HCT116 (cell line): ENCODE results near the gene MCM9. TPM values are rescaled to one million over a fixed set of nuclear protein-coding genes. Genes with fewer than 3 reads are reported as not detected.

Experiments used
- ATAC-seq: fragments of 200-7000 bp; cut with Tn5 transposase; 2 replicates; pipeline ENCODE4 v1.9.1; 2020; ENCODE audit warnings: mild to moderate bottlenecking, moderate library complexity
- BruUV-seq: library from RNA; stranded (reverse); fragments of 400-500 nt; replicated peaks from 2 replicates; lab custom pipeline; 2021; lab: Mats Ljungman, UMichigan
- CTCF ChIA-PET: fragments of 300-600 bp; sonication (Branson Sonifier 250); formaldehyde crosslinking; loops from one replicate; lab custom pipeline; 2021; ENCODE audit warnings: antibody characterized with exemption; lab: Charles Lee
- POLR2A ChIA-PET: fragments of 300-600, 350-600 bp; sonication (Branson Sonifier 250); formaldehyde crosslinking; loops from one replicate; lab custom pipeline; 2021; ENCODE audit warnings: antibody characterized with exemption; lab: Charles Lee
- RAD21 ChIA-PET, 2 experiments: fragments of 300-600 bp; sonication (Branson Sonifier 250); formaldehyde crosslinking; loops; one replicate each; lab custom pipeline; 2023; ENCODE audit warnings: low total read pairs in 2 of 2; ENCODE audit not compliant: uncharacterized antibody in 2 of 2, unreplicated experiment in 2 of 2, low non-redundant PET in 1 of 2; lab: Charles Lee
- DNase-seq: peaks from one replicate; pipeline ENCODE4 v3.0.0-alpha.2; 2010; ENCODE audit warnings: low read depth, low spot score
- H2AFZ ChIP-seq: fragments of 200-600 bp; shearing (Covaris generic), sonication (generic); 2 replicates; pipeline ENCODE4 v1.6.1; 2017; ENCODE audit warnings: low read depth, mixed run types, mixed read lengths, antibody characterized with exemption, low read length; ENCODE audit not compliant: poor library complexity, severe bottlenecking
- H3K27ac ChIP-seq: 2 replicates; pipeline ENCODE4 v1.5.1; 2012; ENCODE audit warnings: low read depth, low read length
- H3K27me3 ChIP-seq: fragments of 200-600 bp; sonication (generic); 2 replicates; pipeline ENCODE4 v1.6.1; 2016; ENCODE audit warnings: mixed run types, low read length, mixed read lengths; ENCODE audit not compliant: insufficient read depth
- H3K36me3 ChIP-seq, 2 experiments: fragments of 200-500 bp in 1 of 2; fragments of 200-600 bp in 1 of 2; sonication (Bioruptor generic) in 1 of 2; sonication (generic) in 1 of 2; 2 replicates each; pipeline versions ENCODE4 v1.5.1 to v1.6.1; 2014 to 2016; ENCODE audit warnings: low read length in 2 of 2, inconsistent platforms in 1 of 2, mixed read lengths in 1 of 2, mixed run types in 1 of 2; ENCODE audit not compliant: insufficient read depth in 2 of 2, control insufficient read depth in 1 of 2
- H3K4me1 ChIP-seq, 2 experiments: fragments of 200-600 bp in 1 of 2; sonication (generic) in 1 of 2; 2 replicates each; pipeline versions ENCODE4 v1.5.1 to v1.6.1; 2012 to 2017; ENCODE audit warnings: low read length in 2 of 2, inconsistent platforms in 1 of 2, mild to moderate bottlenecking in 1 of 2, mixed read lengths in 1 of 2, mixed run types in 1 of 2, moderate library complexity in 1 of 2; ENCODE audit not compliant: insufficient read depth in 2 of 2, control insufficient read depth in 1 of 2
- H3K4me2 ChIP-seq: fragments of 200-600 bp; sonication (generic); 2 replicates; pipeline ENCODE4 v1.6.1; 2017; ENCODE audit warnings: mixed run types, low read length, mixed read lengths
- H3K4me3 ChIP-seq, 2 experiments: fragments of 200-600 bp in 1 of 2; sonication (generic) in 1 of 2; replicated peaks in 1 of 2; 2 replicates each; pipeline ENCODE4 v1.5.1; 2011 to 2016; ENCODE audit warnings: low read length in 2 of 2, control low read depth in 1 of 2, low read depth in 1 of 2, mild to moderate bottlenecking in 1 of 2, mixed read lengths in 1 of 2, mixed run types in 1 of 2
- H3K79me2 ChIP-seq: fragments of 200-600 bp; sonication (generic); 2 replicates; pipeline ENCODE4 v1.6.1; 2017; ENCODE audit warnings: mild to moderate bottlenecking, mixed run types, low read length, moderate library complexity, mixed read lengths; ENCODE audit not compliant: insufficient read depth
- H3K9ac ChIP-seq: fragments of 200-600 bp; sonication (generic); 2 replicates; pipeline ENCODE4 v1.6.1; 2016; ENCODE audit warnings: low read length, mixed read lengths
- H3K9me2 ChIP-seq: fragments of 200-600 bp; sonication (generic), shearing (Covaris generic); 2 replicates; pipeline ENCODE4 v1.6.1; 2017; ENCODE audit warnings: mixed run types, mild to moderate bottlenecking, moderate library complexity; ENCODE audit not compliant: insufficient read depth
- H3K9me3 ChIP-seq, 2 experiments: fragments of 200-500 bp in 1 of 2; fragments of 200-600 bp in 1 of 2; sonication (Bioruptor generic) in 1 of 2; sonication (generic) in 1 of 2; 2 replicates each; pipeline ENCODE4 v1.6.1; 2014 to 2017; ENCODE audit warnings: low read length in 2 of 2, mixed read lengths in 2 of 2, inconsistent platforms in 1 of 2, low read depth in 1 of 2, mild to moderate bottlenecking in 1 of 2, mixed run types in 1 of 2, moderate library complexity in 1 of 2; ENCODE audit not compliant: control insufficient read depth in 1 of 2, insufficient read depth in 1 of 2
- H4K20me1 ChIP-seq: fragments of 200-600 bp; sonication (generic), shearing (Covaris generic); 2 replicates; pipeline ENCODE4 v1.6.1; 2017; ENCODE audit warnings: mixed run types, mild to moderate bottlenecking, moderate library complexity; ENCODE audit not compliant: insufficient read depth
- ELF1 ChIP-seq: IDR thresholded peaks from 2 replicates; pipeline ENCODE4 v1.6.1; 2012; ENCODE audit warnings: low read depth, borderline replicate concordance
- EZH2phosphoT487 ChIP-seq: fragments of 200-600 bp; IDR thresholded peaks from 2 replicates; pipeline ENCODE4 v1.6.1; 2018; ENCODE audit warnings: antibody characterized with exemption, borderline replicate concordance
- FOSL1 ChIP-seq: IDR thresholded peaks from 2 replicates; pipeline ENCODE4 v1.6.1; 2012; ENCODE audit warnings: low read depth
- JUND ChIP-seq: IDR thresholded peaks from 2 replicates; pipeline ENCODE4 v1.6.1; 2012
- POLR2AphosphoS5 ChIP-seq: IDR thresholded peaks from 2 replicates; pipeline ENCODE4 v1.6.1; 2011; ENCODE audit warnings: mild to moderate bottlenecking, low read depth, low read length, moderate library complexity
- SIN3A ChIP-seq: IDR thresholded peaks from 2 replicates; pipeline ENCODE4 v1.6.1; 2012; ENCODE audit warnings: low read depth
- SP1 ChIP-seq: IDR thresholded peaks from 2 replicates; pipeline ENCODE4 v1.6.1; 2012; ENCODE audit warnings: low read depth
- TCF7L2 ChIP-seq: IDR thresholded peaks from 2 replicates; pipeline ENCODE4 v1.7.0; 2011; ENCODE audit warnings: borderline replicate concordance, inconsistent platforms; ENCODE audit not compliant: insufficient read depth, insufficient read length; ENCODE audit errors: extremely low read depth
- ZFX ChIP-seq: fragments of 450-650 bp; IDR thresholded peaks from 2 replicates; pipeline ENCODE4 v1.6.1; 2017
- ZNF274 ChIP-seq: fragments of 200-500 bp; sonication (Bioruptor generic); IDR thresholded peaks from 2 replicates; pipeline ENCODE4 v1.6.1; 2014; ENCODE audit warnings: mild to moderate bottlenecking, low read depth, low read length, inconsistent platforms
- intact Hi-C: fragments of 100-400 bp; cut with micrococcal nuclease; formaldehyde crosslinking; loops from 2 replicates; pipeline ENCODE4 v1.10.0; 2022
- total RNA-seq: library from RNA; stranded (reverse); gene quantifications from one replicate; pipeline ENCODE4 v1.2.1, GENCODE V29; 2021; ENCODE audit not compliant: unreplicated experiment
- TF ChIP-seq, protein P1 (sequence below): IDR thresholded peaks from 2 replicates; pipeline ENCODE4 v1.6.1; 2011; ENCODE audit warnings: mild to moderate bottlenecking, low read length, moderate library complexity; ENCODE audit not compliant: insufficient replicate concordance; ENCODE audit errors: extremely low read depth

The MCM9 gene
- total RNA-seq, 1 experiment from 2014 or later = 13.6 TPM

DNA sequence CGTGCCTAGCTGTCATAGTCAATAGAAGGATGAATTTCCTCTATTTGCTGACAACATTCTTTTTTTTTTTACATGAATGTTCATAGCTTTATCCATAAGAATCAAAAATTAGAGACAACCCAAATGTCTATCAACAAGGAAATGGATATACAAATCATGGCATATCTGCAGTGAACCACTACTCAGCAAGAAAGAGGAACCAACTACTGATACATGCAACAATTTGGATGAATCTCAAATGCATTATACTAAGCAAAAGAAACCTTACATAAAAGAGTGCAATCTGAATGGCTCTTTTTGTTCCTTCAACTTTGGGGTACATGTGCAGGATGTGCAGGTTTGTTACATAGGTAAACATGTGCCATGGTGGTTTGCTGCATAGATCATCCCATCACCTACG, 17.7 kb upstream of the MCM9 start:
- Histone ChIP-seq H3K9me2 (no peaks in the 10 kb centered on the region), H3K9me3 (no peaks in the 10 kb centered on the region), H3K27me3 (no peaks in the 10 kb centered on the region), H3K79me2 (no peaks in the 10 kb centered on the region), H3K9ac (no peak overlapping the region), H3K4me3 (no peak overlapping the region), H3K36me3 (no peaks in the 10 kb centered on the region), H3K4me2 (no peak overlapping the region), H3K27ac (no peak overlapping the region), H4K20me1 (no peaks in the 10 kb centered on the region), H2AFZ (no peak overlapping the region), H3K4me1 (no peaks in the 10 kb centered on the region)
- ChIA-PET RAD21 (no interaction called here), POLR2A (no interaction called here), CTCF (interaction anchor here (1.3 to 2.2 kb wide), 2 partner anchors 10 to 158 kb away, joined by 3 to 8 read pairs; no protein-coding TSS in a partner anchor)
- TF ChIP-seq SP1 (no peak), ZFX (no peak), SIN3A (no peak), FOSL1 (no peak), POLR2AphosphoS5 (no peak), ELF1 (no peak), TCF7L2 (no peak), ZNF274 (no peak)
- ATAC-seq (no peak), DNase-seq (no peak)
- no TSS peak for BruUV-seq
- intact Hi-C loops = no loop called here

DNA sequence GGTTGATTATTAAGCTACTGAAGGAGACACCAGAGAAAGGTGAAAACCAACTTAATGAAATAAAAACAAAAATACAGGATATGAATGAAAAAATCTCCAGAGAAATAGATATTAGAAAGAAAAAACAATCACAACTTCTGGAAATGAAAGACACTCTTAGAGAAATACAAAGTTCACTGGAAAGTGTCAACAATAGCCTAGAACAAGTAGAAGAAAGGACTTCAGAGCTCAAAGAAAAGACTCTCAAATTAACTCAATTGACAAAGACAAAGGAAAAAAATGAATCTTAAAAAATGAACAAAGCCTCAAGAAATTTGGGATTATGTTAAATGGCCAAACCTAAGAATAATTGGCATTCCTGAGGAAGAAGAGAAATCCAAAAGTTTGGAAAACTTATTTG, 10.3 kb upstream of the MCM9 start:
- RAD21 ChIA-PET = no interaction called here
- Histone ChIP-seq H3K79me2 (no peaks in the 10 kb centered on the region), H3K27me3 (no peaks in the 10 kb centered on the region), H3K9ac (no peak overlapping the region), H3K4me1 (no peaks in the 10 kb centered on the region), H3K36me3 (no peaks in the 10 kb centered on the region), H3K9me2 (no peaks in the 10 kb centered on the region), H3K9me3 (no peaks in the 10 kb centered on the region), H4K20me1 (no peaks in the 10 kb centered on the region), H3K4me2 (no peak overlapping the region), H3K27ac (no peak overlapping the region), H3K4me3 (no peak overlapping the region), H2AFZ (no peak overlapping the region)
- CTCF ChIA-PET = no interaction called here
- DNase-seq (no peak), ATAC-seq (no peak)
- intact Hi-C loops = no loop called here
- POLR2A ChIA-PET = no interaction called here
- no TSS peak for BruUV-seq
- TF ChIP-seq EZH2phosphoT487 (no peak), JUND (no peak), SIN3A (no peak)
- TF ChIP-seq, protein P1, sequence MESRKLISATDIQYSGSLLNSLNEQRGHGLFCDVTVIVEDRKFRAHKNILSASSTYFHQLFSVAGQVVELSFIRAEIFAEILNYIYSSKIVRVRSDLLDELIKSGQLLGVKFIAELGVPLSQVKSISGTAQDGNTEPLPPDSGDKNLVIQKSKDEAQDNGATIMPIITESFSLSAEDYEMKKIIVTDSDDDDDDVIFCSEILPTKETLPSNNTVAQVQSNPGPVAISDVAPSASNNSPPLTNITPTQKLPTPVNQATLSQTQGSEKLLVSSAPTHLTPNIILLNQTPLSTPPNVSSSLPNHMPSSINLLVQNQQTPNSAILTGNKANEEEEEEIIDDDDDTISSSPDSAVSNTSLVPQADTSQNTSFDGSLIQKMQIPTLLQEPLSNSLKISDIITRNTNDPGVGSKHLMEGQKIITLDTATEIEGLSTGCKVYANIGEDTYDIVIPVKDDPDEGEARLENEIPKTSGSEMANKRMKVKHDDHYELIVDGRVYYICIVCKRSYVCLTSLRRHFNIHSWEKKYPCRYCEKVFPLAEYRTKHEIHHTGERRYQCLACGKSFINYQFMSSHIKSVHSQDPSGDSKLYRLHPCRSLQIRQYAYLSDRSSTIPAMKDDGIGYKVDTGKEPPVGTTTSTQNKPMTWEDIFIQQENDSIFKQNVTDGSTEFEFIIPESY = no peak
